ENCODE results near the gene CPN1. TPM values are rescaled to one million over a fixed set of nuclear protein-coding genes. Genes with fewer than 3 reads are reported as not detected.

CPN1 gene
- total RNA-seq, 2 donors from 2014 or later: not detected

GRCh38 chr10:100036850-100037249 is 44.8 kb downstream of the CPN1 start:
- H3K4me3 ChIP-seq: no peak overlapping the region
- no peak for DNase-seq
- H3K9ac ChIP-seq (ENCODE audit: low read depth in 2 of 2, low read length in 2 of 2): no peak overlapping the region
- no peaks in the 10 kb centered on the region for H3K9me3 ChIP-seq
- no peaks in the 10 kb centered on the region for H3K27me3 ChIP-seq
- no peak overlapping the region for H3K27ac ChIP-seq
- no peak for TF ChIP-seq CTCF (IDR thresholded peaks at IDR 0.05)
- peaks cover 7% of the 10 kb centered on the region for H3K4me1 ChIP-seq
- intact Hi-C loops (cut with DNase I): no loop called here
- no peaks in the 10 kb centered on the region for H3K36me3 ChIP-seq

- no peak for TF ChIP-seq CTCF (IDR thresholded peaks at IDR 0.05)
- H3K27ac ChIP-seq: no peak overlapping the region
- no peaks in the 10 kb centered on the region for H3K27me3 ChIP-seq
- H3K4me1 ChIP-seq: peaks cover 3% of the 10 kb centered on the region
- H3K4me3 ChIP-seq: no peak overlapping the region
- no peaks in the 10 kb centered on the region for H3K36me3 ChIP-seq
- H3K9ac ChIP-seq (ENCODE audit: low read depth in 2 of 2, low read length in 2 of 2): no peak overlapping the region
- DNase-seq: no peak
- no peaks in the 10 kb centered on the region for H3K9me3 ChIP-seq
- intact Hi-C loops (cut with DNase I): no loop called here
Observed at GRCh38 chr10:100033766-100034418, 47.8 kb downstream of the CPN1 start.

- H3K27me3 ChIP-seq: no peaks in the 10 kb centered on the region
Observed at GRCh38 chr10:100027416-100027815, 54.3 kb downstream of the CPN1 start.

GRCh38 chr10:100025576-100025975 is 56.1 kb downstream of the CPN1 start:
- Histone ChIP-seq H3K9me3 (no peaks in the 10 kb centered on the region), H3K9ac (ENCODE audit: low read depth in 2 of 2, low read length in 2 of 2) (no peak overlapping the region), H3K4me1 (no peaks in the 10 kb centered on the region), H3K27me3 (no peaks in the 10 kb centered on the region), H3K27ac (no peak overlapping the region), H3K4me3 (no peak overlapping the region), H3K36me3 (no peaks in the 10 kb centered on the region)
- no peak for TF ChIP-seq CTCF (IDR thresholded peaks at IDR 0.05)
- DNase-seq: no peak
- intact Hi-C loops (cut with DNase I): no loop called here

More at GRCh38 chr10:100027416-100027815, 54.3 kb downstream of the CPN1 start:
- no peak for DNase-seq
- no peak for TF ChIP-seq CTCF (IDR thresholded peaks at IDR 0.05)
- H3K9me3 ChIP-seq: no peaks in the 10 kb centered on the region
- no peak overlapping the region for H3K4me3 ChIP-seq
- no peak overlapping the region for H3K27ac ChIP-seq
- no peaks in the 10 kb centered on the region for H3K4me1 ChIP-seq
- intact Hi-C loops (cut with DNase I): no loop called here
- H3K9ac ChIP-seq (ENCODE audit: low read depth in 2 of 2, low read length in 2 of 2): no peak overlapping the region
- no peaks in the 10 kb centered on the region for H3K36me3 ChIP-seq

- Histone ChIP-seq H3K4me3 (no peak overlapping the region), H3K9ac (ENCODE audit: low read depth in 2 of 2, low read length in 2 of 2) (no peak overlapping the region), H3K27me3 (no peaks in the 10 kb centered on the region), H3K9me3 (no peaks in the 10 kb centered on the region), H3K27ac (no peak overlapping the region), H3K4me1 (no peaks in the 10 kb centered on the region), H3K36me3 (no peaks in the 10 kb centered on the region)
- TF ChIP-seq CTCF (IDR thresholded peaks at IDR 0.05): no peak
- intact Hi-C loops (cut with DNase I): no loop called here
- DNase-seq: no peak
Observed at GRCh38 chr10:100024748-100025147, 56.9 kb downstream of the CPN1 start.

Measured in colonic mucosa (tissue), 4 donors.